ENCODE data around the gene GRIN1. TPM values are rescaled to one million over a fixed set of nuclear protein-coding genes. Genes with fewer than 3 reads are reported as not detected.

GRIN1 gene
- total and polyA plus RNA-seq, 2 donors (not counting 3 experiments of a cell fraction or from before 2014, with no cell fraction given) = not detected

DNA sequence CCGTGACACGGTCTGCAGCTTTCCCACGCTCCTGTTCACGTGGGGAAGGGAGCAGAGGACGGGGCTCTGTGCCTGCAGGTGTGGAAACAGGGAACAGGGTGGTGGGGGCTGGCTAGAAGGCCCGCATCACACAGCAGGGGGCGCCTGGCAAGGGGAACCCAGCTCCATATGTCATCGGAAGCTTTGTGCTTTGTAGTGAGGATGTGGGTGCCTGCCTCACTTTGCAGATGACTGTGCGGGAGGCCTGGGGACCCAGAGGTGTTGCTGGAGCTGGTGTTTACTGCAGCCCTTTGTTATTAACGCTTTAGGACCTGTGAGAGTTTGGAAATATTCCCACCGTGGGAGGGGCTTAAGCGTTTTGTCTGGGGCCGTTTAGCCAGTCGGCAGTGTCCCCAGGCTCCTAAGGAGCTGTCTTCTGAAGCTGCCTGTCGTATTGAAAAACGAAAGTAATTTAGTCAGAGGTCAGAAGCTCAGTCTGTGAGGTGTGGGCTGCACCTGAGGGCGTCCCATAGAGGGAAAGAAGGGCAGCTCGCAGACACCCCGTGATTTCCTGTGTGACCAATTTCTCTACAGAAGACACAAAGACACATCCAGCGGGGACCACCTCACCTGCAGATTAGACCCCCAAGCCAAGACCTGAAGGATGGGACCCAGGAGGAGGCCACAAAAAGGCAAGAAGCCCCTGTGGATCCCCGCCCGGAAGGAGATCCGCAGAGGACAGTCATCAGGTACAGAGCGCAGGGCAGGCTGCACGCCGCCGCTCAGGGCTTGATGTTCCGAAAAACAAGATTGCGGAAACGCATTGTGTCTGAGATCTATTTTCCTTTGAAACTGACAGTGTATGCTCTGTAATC lies 43.1 kb upstream of the GRIN1 start:
- H3K36me3 ChIP-seq (ENCODE audit: control insufficient read depth in 2 of 2, extremely low read depth in 1 of 2, insufficient read depth in 2 of 2, low read length in 2 of 2) = peaks cover 0 to 36% of the 10 kb centered on the region in 2 experiments
- no peak overlapping the region for H3K4me3 ChIP-seq (replicated peaks in 1 of 3; ENCODE audit: insufficient read depth in 1 of 3, low read depth in 1 of 3, low read length in 3 of 3)
- no peaks in the 10 kb centered on the region for H4K20me1 ChIP-seq (replicated peaks; ENCODE audit: control insufficient read depth, extremely low read depth, insufficient read depth, low read length)
- dilution Hi-C loops (cut with MboI; ENCODE audit: extremely low pct_ligation_motif_present, low sequenced_read_pairs) = no loop called here
- TF ChIP-seq POLR2A (IDR thresholded peaks at IDR 0.05; ENCODE audit: low read depth, low read length) (no peak), EZH2 (IDR thresholded peaks at IDR 0.05; ENCODE audit: borderline replicate concordance, low read depth, low read length, severe bottlenecking) (no peak), MAX (IDR thresholded peaks at IDR 0.05; ENCODE audit: insufficient read depth, insufficient read length) (no peak), CTCF (IDR thresholded peaks at IDR 0.05; ENCODE audit: extremely low read depth in 1 of 2, insufficient read depth in 1 of 2, low read depth in 1 of 2, low read length in 2 of 2) (peak in 1 of 2 donors; percentile 35)
- POLR2A ChIA-PET = interaction anchor here (0.6 kb wide), 1 partner anchor 20 kb away, joined by 4 read pairs; no protein-coding TSS in a partner anchor
- no TSS peak for BruUV-seq (replicated peaks)
- no peak overlapping the region for H3K9ac ChIP-seq (replicated peaks; ENCODE audit: extremely low read depth, insufficient read depth, low read length)
- no peaks in the 10 kb centered on the region for H3K27me3 ChIP-seq (ENCODE audit: control insufficient read depth in 2 of 2, insufficient read depth in 2 of 2, low read length in 2 of 2)
- no peak overlapping the region for H3K4me2 ChIP-seq (ENCODE audit: insufficient read depth, low read length)
- H3K9me1 ChIP-seq (replicated peaks; ENCODE audit: control insufficient read depth, extremely low read depth, insufficient read depth, low read length) = no peaks in the 10 kb centered on the region
- no peak overlapping the region for H2AFZ ChIP-seq (ENCODE audit: low read depth, low read length)
- no peaks in the 10 kb centered on the region for H3K9me3 ChIP-seq (replicated peaks; ENCODE audit: control insufficient read depth, insufficient read depth, low read length)
- no peaks in the 10 kb centered on the region for H3K79me2 ChIP-seq (ENCODE audit: control insufficient read depth, insufficient read depth, low read length)
- intact Hi-C loops (cut with micrococcal nuclease) = no loop called here
- H3K4me1 ChIP-seq (ENCODE audit: control insufficient read depth, extremely low read depth, insufficient read depth, low read length) = no peaks in the 10 kb centered on the region
- no peak overlapping the region for H3K27ac ChIP-seq (ENCODE audit: insufficient read depth, low read depth, low read length)
- no peak for FAIRE-seq
- DNase-seq (ENCODE audit: low read depth, low spot score) = no peak
- CTCF ChIA-PET = interaction anchor here (0.7 to 1.6 kb wide), 5 partner anchors 13 to 139 kb away, joined by 3 to 7 read pairs (median 3); partner anchors contain the start of genes RNF224 and SAPCD2
